Endothelial cell of umbilical vein (primary cell): ENCODE measurements around the gene TRPV2. TPM values are rescaled to one million over a fixed set of nuclear protein-coding genes. Genes with fewer than 3 reads are reported as not detected.

Source experiments
- BruUV-seq: library from RNA; stranded (reverse); fragments of 400-500 nt; replicated peaks from 2 replicates; lab custom pipeline; 2021; lab: Mats Ljungman, UMichigan
- CTCF ChIA-PET: fragments of 300-600, 350-600 bp; sonication (Branson Sonifier 250); formaldehyde crosslinking; loops from one replicate; lab custom pipeline; 2021; ENCODE audit warnings: antibody characterized with exemption, inconsistent platforms; lab: Charles Lee
- POLR2A ChIA-PET: fragments of 300-600, 350-600 bp; sonication (Branson Sonifier 250); formaldehyde crosslinking; loops from one replicate; lab custom pipeline; 2021; ENCODE audit warnings: antibody characterized with exemption, inconsistent platforms; lab: Charles Lee
- DNase-seq: peaks from one replicate; pipeline ENCODE4 v3.0.0-alpha.2; 2011; ENCODE audit warnings: low read depth, low spot score
- FAIRE-seq: peaks from 2 replicates; lab custom pipeline; 2011; peaks lifted over from hg19 to GRCh38; lab: Jason Lieb, UNC
- H2AFZ ChIP-seq: 2 replicates; pipeline ENCODE4 v1.6.0; 2012; ENCODE audit warnings: low read depth, low read length, control low read depth, inconsistent platforms
- H3K27ac ChIP-seq: 2 replicates; pipeline ENCODE4 v1.5.1; 2011; ENCODE audit warnings: low read depth, mild to moderate bottlenecking, control low read depth, low read length, moderate library complexity; ENCODE audit not compliant: insufficient read depth
- H3K27me3 ChIP-seq, 2 experiments: 2 replicates each; pipeline versions ENCODE4 v1.6.0 to v1.6.1; 2011; ENCODE audit warnings: low read length in 2 of 2, mixed read lengths in 1 of 2; ENCODE audit not compliant: control insufficient read depth in 2 of 2, insufficient read depth in 2 of 2
- H3K36me3 ChIP-seq, 2 experiments: 2 replicates in 1 of 2; 3 replicates in 1 of 2; pipeline ENCODE4 v1.5.1; 2011; ENCODE audit warnings: low read length in 2 of 2, mild to moderate bottlenecking in 1 of 2, moderate library complexity in 1 of 2; ENCODE audit not compliant: control insufficient read depth in 2 of 2, insufficient read depth in 2 of 2; ENCODE audit errors: extremely low read depth in 1 of 2
- H3K4me1 ChIP-seq: 3 replicates; pipeline ENCODE4 v1.5.1; 2011; ENCODE audit warnings: mild to moderate bottlenecking, low read length; ENCODE audit not compliant: control insufficient read depth, insufficient read depth; ENCODE audit errors: extremely low read depth
- H3K4me2 ChIP-seq: 2 replicates; pipeline ENCODE4 v1.6.1; 2011; ENCODE audit warnings: low read length, control low read depth, mixed read lengths; ENCODE audit not compliant: insufficient read depth
- H3K4me3 ChIP-seq, 3 experiments: fragments of 200-600 bp in 1 of 3; sonication (generic), shearing (Covaris generic) in 1 of 3; replicated peaks in 1 of 3; 2 replicates each; pipeline ENCODE4 v1.5.1; 2011 to 2016; ENCODE audit warnings: control low read depth in 3 of 3, low read length in 3 of 3, mild to moderate bottlenecking in 2 of 3, inconsistent platforms in 1 of 3, low read depth in 1 of 3, moderate library complexity in 1 of 3; ENCODE audit not compliant: insufficient read depth in 1 of 3
- H3K79me2 ChIP-seq: 2 replicates; pipeline ENCODE4 v1.6.0; 2012; ENCODE audit warnings: low read length, inconsistent platforms; ENCODE audit not compliant: control insufficient read depth, insufficient read depth
- H3K9ac ChIP-seq: replicated peaks from 2 replicates; pipeline ENCODE3; 2011; ENCODE audit warnings: low read length, control low read depth; ENCODE audit not compliant: insufficient read depth; ENCODE audit errors: extremely low read depth
- H3K9me1 ChIP-seq: replicated peaks from 3 replicates; pipeline ENCODE4 v1.6.0; 2011; ENCODE audit warnings: mild to moderate bottlenecking, low read length; ENCODE audit not compliant: control insufficient read depth, insufficient read depth; ENCODE audit errors: extremely low read depth
- H3K9me3 ChIP-seq: replicated peaks from 2 replicates; pipeline ENCODE4 v1.5.1; 2012; ENCODE audit warnings: low read length, inconsistent platforms; ENCODE audit not compliant: control insufficient read depth, insufficient read depth
- H4K20me1 ChIP-seq: replicated peaks from 2 replicates; pipeline ENCODE3; 2011; ENCODE audit warnings: mild to moderate bottlenecking, low read length; ENCODE audit not compliant: control insufficient read depth, insufficient read depth; ENCODE audit errors: extremely low read depth
- CTCF ChIP-seq, 2 donors: IDR thresholded peaks; 1 replicate in 1 of 2; 2 replicates in 1 of 2; pipeline ENCODE4 v1.5.1; 2011; ENCODE audit warnings: low read length in 2 of 2, mild to moderate bottlenecking in 2 of 2, moderate library complexity in 2 of 2, control low read depth in 1 of 2, inconsistent platforms in 1 of 2, low read depth in 1 of 2; ENCODE audit not compliant: insufficient read depth in 1 of 2; ENCODE audit errors: extremely low read depth in 1 of 2
- EZH2 ChIP-seq: IDR thresholded peaks from 2 replicates; pipeline ENCODE4 v1.6.1; 2012; ENCODE audit warnings: borderline replicate concordance, low read depth, mild to moderate bottlenecking, moderate library complexity, low read length, inconsistent platforms; ENCODE audit not compliant: severe bottlenecking
- FOS ChIP-seq: IDR thresholded peaks from 2 replicates; pipeline ENCODE4 v1.6.1; 2011; ENCODE audit warnings: mild to moderate bottlenecking, low read length, moderate library complexity, borderline replicate concordance; ENCODE audit not compliant: insufficient read depth
- GATA2 ChIP-seq: IDR thresholded peaks from 2 replicates; pipeline ENCODE4 v1.7.0; 2011; ENCODE audit warnings: low read depth, mild to moderate bottlenecking, moderate library complexity, mixed read lengths, low read length; ENCODE audit not compliant: insufficient read length, insufficient read depth
- JUN ChIP-seq: IDR thresholded peaks from 2 replicates; pipeline ENCODE4 v1.6.1; 2011; ENCODE audit warnings: borderline replicate concordance, low read depth; ENCODE audit not compliant: insufficient read length, insufficient read depth
- MAX ChIP-seq: IDR thresholded peaks from 2 replicates; pipeline ENCODE4 v1.6.1; 2011; ENCODE audit not compliant: insufficient read depth, insufficient read length
- MYC ChIP-seq: IDR thresholded peaks from one replicate; pipeline ENCODE4 v1.6.1; 2011; ENCODE audit warnings: mild to moderate bottlenecking, low read depth, low read length
- POLR2A ChIP-seq: IDR thresholded peaks from 2 replicates; pipeline ENCODE4 v1.6.1; 2012; ENCODE audit warnings: low read depth, mild to moderate bottlenecking, control low read depth, low read length
- POLR2AphosphoS5 ChIP-seq: IDR thresholded peaks from 2 replicates; pipeline ENCODE4 v1.6.1; 2012; ENCODE audit warnings: low read depth, mild to moderate bottlenecking, control low read depth, low read length, moderate library complexity; ENCODE audit not compliant: insufficient read depth
- dilution Hi-C: fragments of 300-500 bp; cut with MboI; formaldehyde crosslinking; loops from one replicate; pipeline ENCODE4 v1.15.0; 2019; ENCODE audit warnings: low sequenced_read_pairs; ENCODE audit not compliant: extremely low pct_ligation_motif_present
- intact Hi-C: fragments of 100-400 bp; cut with micrococcal nuclease; formaldehyde crosslinking; loops from one replicate; pipeline ENCODE4 v1.10.0; 2022
- polyA plus RNA-seq, 4 experiments: library from polyadenylated mRNA; depleted of rRNA in 3 of 4; stranded (reverse) in 3 of 4; unstranded in 1 of 4; fragments of >200 nt; gene quantifications; 2 replicates each; pipeline versions ENCODE4 v1.2.1 to v1.2.3, GENCODE V29; 2011 to 2012; ENCODE audit warnings: missing spikeins in 1 of 4
- total RNA-seq: library from RNA; stranded (reverse); gene quantifications from 2 replicates; pipeline ENCODE4 v1.2.3, GENCODE V29; 2021

TRPV2 gene
- total and polyA plus RNA-seq, 2 donors (not counting 3 experiments of a cell fraction or from before 2014, with no cell fraction given): 4.2 to 10.6 TPM

- H4K20me1 ChIP-seq: no peaks in the 10 kb centered on the region
- H3K4me2 ChIP-seq: no peak overlapping the region
- no peak for DNase-seq
- no peaks in the 10 kb centered on the region for H3K27me3 ChIP-seq
- H3K4me3 ChIP-seq: no peak overlapping the region
- ChIA-PET POLR2A (no interaction called here), CTCF (interaction anchor here (0.8 to 1.3 kb wide), 5 partner anchors 13 to 44 kb away, joined by 3 to 13 read pairs (median 6); no protein-coding TSS in a partner anchor)
- H3K9me1 ChIP-seq: no peaks in the 10 kb centered on the region
- dilution Hi-C loops: no loop called here
- intact Hi-C loops: loop anchor here (1.0 kb wide), 1 partner anchor 9 kb away; no protein-coding TSS in a partner anchor
- no peaks in the 10 kb centered on the region for H3K9me3 ChIP-seq
- H3K79me2 ChIP-seq: no peaks in the 10 kb centered on the region
- H2AFZ ChIP-seq: peak overlapping the region; percentile 80
- peak overlapping the region; percentile 19 for H3K9ac ChIP-seq
- BruUV-seq: no TSS peak
- FAIRE-seq: no peak
- TF ChIP-seq CTCF (IDR thresholded peaks at IDR 0.05; ENCODE audit: extremely low read depth in 1 of 2, insufficient read depth in 1 of 2, low read depth in 1 of 2, low read length in 2 of 2) (no peak), JUN (no peak), MYC (no peak), GATA2 (no peak), EZH2 (no peak)
- H3K4me1 ChIP-seq: peaks cover 8% of the 10 kb centered on the region
- H3K27ac ChIP-seq: peak overlapping the region; percentile 60
- H3K36me3 ChIP-seq: no peaks in the 10 kb centered on the region
These were observed 62.3 kb downstream of the TRPV2 start for GRCh38 chr17:16477666-16478065.

- POLR2A ChIA-PET: no interaction called here
- no peak overlapping the region for H2AFZ ChIP-seq
These were observed 63.3 kb downstream of the TRPV2 start for GRCh38 chr17:16478649-16479048.

More at GRCh38 chr17:16478649-16479048, 63.3 kb downstream of the TRPV2 start:
- CTCF ChIA-PET: no interaction called here
- BruUV-seq: no TSS peak
- no peaks in the 10 kb centered on the region for H3K9me1 ChIP-seq
- H3K27me3 ChIP-seq: no peaks in the 10 kb centered on the region
- H4K20me1 ChIP-seq: no peaks in the 10 kb centered on the region
- dilution Hi-C loops (no loop called here), intact Hi-C loops (no loop called here)
- no peak overlapping the region for H3K9ac ChIP-seq
- no peak overlapping the region for H3K27ac ChIP-seq
- FAIRE-seq (no peak), DNase-seq (no peak)
- no peak overlapping the region for H3K4me2 ChIP-seq
- no peaks in the 10 kb centered on the region for H3K9me3 ChIP-seq
- no peaks in the 10 kb centered on the region for H3K36me3 ChIP-seq
- no peaks in the 10 kb centered on the region for H3K79me2 ChIP-seq
- H3K4me1 ChIP-seq: peaks cover 8% of the 10 kb centered on the region
- TF ChIP-seq EZH2: no peak
- TF ChIP-seq MYC: no peak
- no peak for TF ChIP-seq CTCF (IDR thresholded peaks at IDR 0.05; ENCODE audit: extremely low read depth in 1 of 2, insufficient read depth in 1 of 2, low read depth in 1 of 2, low read length in 2 of 2)
- no peak for TF ChIP-seq GATA2
- TF ChIP-seq MAX: no peak
- TF ChIP-seq POLR2AphosphoS5: no peak
- no peak for TF ChIP-seq POLR2A
- TF ChIP-seq FOS: no peak
- no peak for TF ChIP-seq JUN
- H3K4me3 ChIP-seq: no peak overlapping the region
